HG03175 (cell line): Measurements from ENCODE around the gene ATXN7L1.

Source experiments
- ATAC-seq: cut with Tn5 transposase; IDR thresholded peaks from one replicate; pipeline ENCODE4 v1.9.1; 2021; ENCODE audit warnings: mild to moderate bottlenecking, moderate library complexity; ENCODE audit not compliant: unreplicated experiment

ATXN7L1 gene

DNA sequence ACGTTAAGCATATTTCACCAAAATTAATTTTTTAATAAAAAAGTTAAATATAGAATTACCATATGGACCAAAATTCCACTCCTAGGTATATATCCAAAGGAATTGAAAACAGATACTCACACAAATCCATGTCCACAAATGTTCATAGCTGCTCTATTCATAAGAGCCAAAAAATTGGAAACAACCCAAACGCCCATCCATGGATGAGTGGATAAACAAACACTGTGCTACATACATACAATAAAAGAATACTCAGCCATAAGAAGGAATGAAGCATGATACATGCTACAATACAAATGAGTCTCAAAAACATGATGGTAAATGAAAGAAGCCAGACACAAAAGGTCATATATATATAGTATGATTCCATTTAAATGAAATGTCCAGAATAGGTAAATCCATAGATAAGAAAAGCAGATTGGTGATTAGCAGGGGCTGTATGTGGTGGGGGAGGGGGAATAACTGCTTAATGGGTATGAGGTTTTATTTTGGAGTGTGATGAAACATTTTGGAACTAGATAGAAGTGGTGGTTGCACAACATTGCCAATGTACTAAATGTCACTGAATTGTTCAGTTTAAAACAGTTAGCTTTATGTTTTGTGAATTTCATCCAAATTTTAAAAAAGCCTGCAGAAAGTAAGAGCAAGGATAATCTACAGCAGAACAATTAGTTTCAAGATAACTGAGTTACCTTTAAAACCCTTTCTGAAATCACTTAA is 193.9 kb downstream of the ATXN7L1 start:
- no peak for ATAC-seq

- ATAC-seq = no peak
Measured at GRCh38 chr7:105680505-105681187, 195.8 kb downstream of the ATXN7L1 start.

- ATAC-seq = peak; percentile 53
Measured at GRCh38 chr7:105678811-105679495, 197.4 kb downstream of the ATXN7L1 start.

DNA sequence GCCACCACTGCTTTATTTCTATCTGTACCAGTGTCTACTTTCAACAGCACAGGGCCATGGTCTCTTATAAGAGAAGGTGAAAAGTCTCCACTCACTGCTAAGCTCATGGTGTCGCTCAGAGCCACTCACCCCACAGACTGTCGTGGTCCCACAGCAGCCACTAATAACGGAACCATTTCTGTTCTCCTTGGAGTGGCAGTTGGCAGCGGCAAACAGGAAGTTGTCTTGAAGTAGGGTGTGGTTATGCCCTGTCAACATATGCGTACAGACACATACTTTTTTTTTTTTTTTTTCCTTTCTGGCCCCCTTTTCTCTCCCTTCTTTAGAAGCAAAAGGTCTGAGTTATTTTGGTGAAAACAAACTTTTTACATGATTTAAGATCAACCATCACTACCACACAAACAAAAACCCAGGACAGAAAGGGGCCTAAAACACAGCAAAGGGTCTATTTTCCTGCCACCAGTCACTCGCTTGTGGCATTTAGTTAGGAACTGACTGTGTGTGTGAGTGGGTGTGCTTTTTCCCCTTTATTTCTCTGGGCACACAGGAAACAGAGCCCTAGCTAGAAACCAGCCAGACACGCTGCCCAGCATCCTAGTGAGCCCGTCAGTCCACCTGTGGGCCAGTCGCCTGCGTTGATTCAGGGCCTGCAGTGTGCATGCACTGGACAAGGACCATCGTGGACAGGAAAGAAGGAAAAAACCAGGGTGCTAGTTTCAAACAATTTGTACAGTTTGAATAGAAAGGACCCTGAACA is 198.4 kb downstream of the ATXN7L1 start:
- ATAC-seq = peak; percentile 74

GRCh38 chr7:105677410-105677730 is 199.0 kb downstream of the ATXN7L1 start:
- no peak for ATAC-seq

DNA sequence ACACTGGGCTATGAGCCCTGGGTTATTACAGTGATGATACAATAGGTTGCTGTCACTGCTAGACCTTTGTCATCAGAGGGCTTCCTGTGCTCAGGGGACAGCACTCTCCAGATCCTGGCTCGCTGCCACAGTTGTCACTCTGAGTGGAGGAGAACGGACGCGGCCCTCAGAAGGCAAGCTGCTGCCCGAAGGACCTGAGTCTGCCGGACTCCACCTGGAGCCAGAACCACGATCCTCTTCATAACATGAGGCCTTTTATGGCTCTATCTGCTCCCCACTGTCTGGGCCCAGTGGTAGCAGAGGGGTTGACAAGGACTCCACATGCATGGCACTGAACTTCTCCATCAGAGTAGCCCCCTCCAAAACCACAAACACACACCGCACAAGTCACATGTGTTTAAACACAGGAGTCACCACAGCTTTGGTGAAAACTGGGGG is 200.4 kb downstream of the ATXN7L1 start:
- no peak for ATAC-seq

DNA sequence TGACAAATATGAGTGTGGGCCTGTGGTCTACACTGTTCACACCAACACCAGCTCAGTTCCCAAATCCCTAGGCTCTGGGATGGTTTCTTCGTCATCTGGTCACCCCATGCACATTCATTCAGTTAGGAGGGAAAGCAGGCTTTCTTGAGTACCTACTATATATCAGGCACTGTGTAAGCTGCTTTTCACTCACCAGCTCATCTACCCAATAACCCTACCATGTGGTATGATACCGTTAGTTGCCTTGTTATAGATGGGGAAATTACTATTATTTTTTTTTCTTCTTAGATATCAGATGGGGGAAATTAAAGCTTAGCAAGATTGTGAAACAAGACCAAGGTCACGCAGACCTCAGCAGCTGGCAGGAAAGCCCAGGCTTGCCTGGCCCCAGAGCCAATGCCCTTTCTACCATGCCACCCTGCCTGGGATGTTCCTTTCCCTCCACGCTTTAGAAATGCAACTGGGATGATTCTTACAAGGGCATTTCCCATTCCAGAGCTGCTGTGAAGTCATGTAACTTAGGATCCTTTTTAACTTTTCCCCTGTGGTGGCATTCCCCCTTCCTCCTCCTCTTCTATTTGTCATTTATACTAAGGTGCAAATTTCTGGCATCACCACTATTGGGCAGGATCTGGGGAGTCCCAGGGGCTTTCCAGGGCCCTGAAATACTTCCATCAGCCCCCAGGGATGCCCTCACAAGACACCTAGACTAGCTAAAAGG is 202.0 kb downstream of the ATXN7L1 start:
- no peak for ATAC-seq

DNA sequence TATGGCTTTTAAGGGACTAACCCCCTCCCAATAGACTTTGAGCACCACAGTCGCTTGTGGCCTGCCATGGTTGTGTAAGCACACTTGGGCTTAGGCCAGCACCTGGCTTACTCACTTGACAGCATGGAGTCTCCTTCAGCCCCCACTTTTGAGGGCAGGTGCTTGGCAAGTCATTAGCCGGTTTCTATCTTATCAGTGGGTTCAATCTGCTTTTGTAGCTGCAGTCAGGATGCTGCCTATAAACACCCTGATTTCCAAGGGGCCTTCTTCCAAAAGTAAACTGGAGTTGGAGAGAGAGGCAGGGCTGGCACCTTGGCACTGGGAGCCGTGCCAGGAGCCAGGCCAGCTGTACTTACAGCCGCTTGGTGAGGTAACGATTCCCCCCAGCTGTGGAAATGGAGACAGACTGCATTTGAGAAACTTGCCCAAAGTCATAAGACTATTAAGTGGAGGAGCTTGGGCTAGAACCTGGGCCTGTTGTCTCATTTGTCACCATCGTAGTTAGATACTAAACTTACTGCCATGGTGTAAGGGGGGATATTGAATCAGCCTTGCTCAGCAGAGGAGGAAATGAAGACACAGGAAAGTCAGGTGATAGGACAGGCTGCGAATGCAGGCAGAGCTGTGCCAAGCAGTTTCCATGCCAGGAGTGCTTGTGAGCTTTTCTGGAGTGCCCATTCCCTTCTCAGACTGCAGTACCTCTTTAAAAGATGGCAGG is 202.9 kb downstream of the ATXN7L1 start:
- ATAC-seq = no peak

GRCh38 chr7:105672801-105673200 is 203.6 kb downstream of the ATXN7L1 start:
- no peak for ATAC-seq

- no peak for ATAC-seq
Measured at GRCh38 chr7:105666324-105666723, 210.1 kb downstream of the ATXN7L1 start.

DNA sequence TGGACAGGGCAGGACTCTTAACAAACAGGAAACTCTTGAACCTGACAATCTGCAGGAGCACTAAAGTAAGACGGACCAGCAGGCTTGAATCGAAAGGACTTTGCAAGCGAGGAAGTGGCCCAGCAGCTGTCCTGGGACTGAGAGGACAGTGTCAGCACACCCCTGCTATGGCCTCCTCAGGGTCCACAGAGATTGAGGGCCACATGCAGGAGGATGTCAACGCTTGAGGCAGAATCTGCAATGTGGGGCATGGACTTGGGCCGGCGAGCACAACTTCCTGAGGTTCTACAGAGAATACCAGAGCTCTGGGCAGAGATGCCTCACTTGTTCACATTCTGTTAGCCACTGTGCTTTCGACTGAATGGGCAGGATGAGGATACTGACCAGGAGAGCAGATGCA is 210.7 kb downstream of the ATXN7L1 start:
- no peak for ATAC-seq

- no peak for ATAC-seq
Measured at GRCh38 chr7:105664816-105665525, 211.4 kb downstream of the ATXN7L1 start.

DNA sequence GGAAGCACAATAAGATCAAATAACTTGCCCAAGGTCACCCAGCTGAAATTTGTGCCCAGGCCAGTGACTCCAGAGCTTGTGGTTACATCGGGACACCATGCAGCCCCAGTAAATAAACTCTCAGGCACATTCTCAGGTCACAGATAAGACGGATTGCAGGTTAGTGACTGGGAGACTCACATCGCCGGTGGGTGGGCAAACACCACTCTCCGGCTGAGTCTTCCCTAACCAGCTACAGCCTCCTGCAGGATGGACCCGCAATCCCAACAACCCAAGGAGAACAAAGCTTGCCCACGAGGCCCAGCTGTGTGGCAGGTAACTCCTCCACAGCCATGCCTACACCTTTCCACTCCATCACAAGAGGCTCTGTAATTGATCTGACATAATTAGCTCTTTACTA is 213.4 kb downstream of the ATXN7L1 start:
- no peak for ATAC-seq

DNA sequence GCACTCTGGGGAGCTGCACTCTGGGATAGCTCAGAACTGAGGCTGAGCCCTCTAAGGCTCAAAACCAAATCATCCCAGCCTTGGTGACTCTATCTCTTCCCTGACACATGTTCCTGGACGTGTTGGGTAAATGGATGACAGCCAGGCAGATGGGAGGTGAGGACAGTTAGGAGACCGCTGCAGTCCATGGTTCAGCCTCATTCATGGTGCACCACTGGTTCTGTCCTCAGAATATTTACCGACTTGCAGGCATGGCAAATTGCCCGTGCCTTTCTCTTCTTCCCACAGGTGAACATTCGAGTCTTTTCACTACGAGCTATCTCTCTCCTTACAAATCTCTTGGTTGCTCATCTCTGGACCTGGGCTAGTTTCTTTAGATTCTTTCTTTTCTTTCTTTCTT is 214.8 kb downstream of the ATXN7L1 start:
- ATAC-seq = no peak

DNA sequence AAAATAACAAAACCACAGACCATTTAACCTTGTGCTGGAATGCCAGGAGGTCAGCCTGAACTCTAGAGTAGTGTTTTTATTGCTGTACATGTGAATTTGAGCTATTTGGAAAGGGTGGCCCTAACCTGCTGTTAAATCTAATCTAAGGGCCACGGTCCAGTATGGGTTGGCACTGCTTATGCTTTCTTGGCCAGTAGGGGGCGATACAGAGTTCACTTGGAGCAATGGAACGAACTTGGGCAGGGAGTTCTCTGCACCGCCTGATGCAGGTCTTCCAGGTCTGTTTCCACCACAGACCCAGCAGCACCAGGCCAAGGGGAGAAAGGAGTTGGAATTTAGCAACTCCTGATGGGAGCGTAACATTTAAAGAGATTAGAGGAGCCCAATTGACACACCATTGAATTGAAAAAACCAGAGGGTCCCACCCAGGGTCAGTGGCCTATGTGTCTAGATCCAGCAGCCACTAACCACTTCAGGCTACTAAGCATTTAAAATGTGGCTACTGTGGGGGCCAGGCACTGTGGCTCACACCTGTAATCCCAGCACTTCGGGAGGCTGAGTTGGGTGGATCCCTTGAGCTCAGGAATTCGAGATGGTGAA is 219.4 kb downstream of the ATXN7L1 start:
- no peak for ATAC-seq

DNA sequence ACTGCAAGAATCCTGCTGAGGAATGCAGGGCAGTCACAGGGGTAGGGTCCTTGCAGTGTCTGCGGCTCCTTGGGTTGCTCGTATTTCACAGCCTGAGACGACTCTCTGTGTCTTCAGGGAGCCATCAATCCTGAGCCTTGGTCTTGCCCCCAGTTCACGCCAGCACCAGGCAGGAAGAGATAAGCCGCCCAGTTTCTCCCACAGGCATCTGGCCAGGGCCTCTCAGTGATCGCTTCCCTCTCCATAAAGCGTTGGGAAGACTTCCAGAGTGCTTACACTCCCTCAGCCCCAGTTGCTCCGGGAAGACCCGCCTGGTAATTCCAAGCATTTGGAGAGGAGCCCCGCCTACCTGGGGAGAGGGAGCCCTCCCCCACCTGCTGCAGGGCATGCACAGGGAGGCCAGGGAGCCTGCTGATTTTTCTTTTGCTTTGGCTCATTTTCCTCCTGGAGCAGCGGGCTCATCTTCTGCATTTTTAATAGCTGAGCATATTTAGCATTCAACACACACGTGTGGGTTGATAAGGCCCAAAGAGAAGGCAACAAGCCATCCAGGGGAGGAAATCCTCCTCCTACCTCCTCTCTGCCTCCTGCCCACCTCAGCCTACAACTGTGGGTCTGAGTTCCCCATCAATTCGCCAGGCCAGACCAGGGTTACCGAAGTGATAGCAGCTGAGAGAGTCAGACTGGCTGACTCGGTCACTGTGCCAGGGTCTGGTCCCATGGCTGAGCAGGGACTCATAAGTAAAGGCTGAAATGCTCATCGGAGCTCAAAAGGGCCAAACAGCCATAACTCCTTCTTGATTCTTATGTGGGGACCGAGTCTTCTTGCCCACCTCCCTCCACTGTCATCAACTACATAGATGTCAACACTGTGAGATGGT is 220.7 kb downstream of the ATXN7L1 start:
- no peak for ATAC-seq

- ATAC-seq = no peak
Measured at GRCh38 chr7:105655067-105655466, 221.3 kb downstream of the ATXN7L1 start.

DNA sequence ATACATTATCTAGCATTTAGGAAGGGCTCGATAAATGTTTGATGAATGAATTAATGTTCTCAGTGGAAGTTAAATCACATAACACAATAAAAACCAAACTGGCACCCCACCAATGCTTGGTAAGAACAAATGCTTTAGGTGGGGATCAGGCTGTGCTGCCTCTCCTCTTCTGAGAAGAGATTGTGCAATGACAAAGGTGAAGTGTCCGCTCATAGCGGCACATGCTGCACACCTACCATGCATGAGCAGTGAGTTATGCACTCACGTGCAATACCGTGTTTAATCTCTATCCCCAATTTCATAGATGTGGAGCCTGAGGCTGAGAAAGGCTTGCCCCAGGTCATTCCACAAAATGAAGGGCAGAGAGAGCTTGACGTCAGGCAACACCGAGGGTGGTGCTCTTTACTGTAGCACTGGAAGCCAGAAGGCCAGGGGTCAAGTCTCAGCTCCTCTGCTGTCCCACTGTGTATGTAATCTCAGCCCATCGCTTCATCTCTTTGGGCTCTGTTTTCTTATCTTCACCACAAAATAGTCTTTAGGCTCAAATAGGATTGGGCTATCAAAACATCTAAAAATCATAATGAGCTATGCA is 222.2 kb downstream of the ATXN7L1 start:
- no peak for ATAC-seq
